Chondrocyte (in vitro differentiated cells): ENCODE results near the gene CFDP1. TPM values are rescaled to one million over a fixed set of nuclear protein-coding genes. Genes with fewer than 3 reads are reported as not detected.

Source experiments
- DNase-seq: peaks from one replicate; pipeline ENCODE4 v3.0.0; 2021; ENCODE audit warnings: mixed read lengths, low spot score
- H3K27ac Mint-ChIP-seq: one replicate; pipeline ENCODE4 v1.8.0; 2021; ENCODE audit warnings: mild to moderate bottlenecking, moderate library complexity, mixed read lengths; ENCODE audit not compliant: unreplicated experiment
- H3K27me3 Mint-ChIP-seq: 2 replicates; pipeline ENCODE4 v1.8.0; 2021; ENCODE audit warnings: low read depth, mixed read lengths
- H3K36me3 Mint-ChIP-seq: 2 replicates; pipeline ENCODE4 v1.8.0; 2021; ENCODE audit warnings: low read depth, mixed read lengths
- H3K4me1 Mint-ChIP-seq: 2 replicates; pipeline ENCODE4 v1.8.0; 2021; ENCODE audit warnings: low read depth, mild to moderate bottlenecking, mixed read lengths
- H3K4me3 Mint-ChIP-seq: one replicate; pipeline ENCODE4 v1.8.0; 2021; ENCODE audit warnings: mild to moderate bottlenecking, moderate library complexity, mixed read lengths; ENCODE audit not compliant: unreplicated experiment
- H3K9me3 Mint-ChIP-seq: 2 replicates; pipeline ENCODE4 v1.8.0; 2021; ENCODE audit warnings: low read depth, mixed read lengths
- CTCF ChIP-seq: fragments of 200-600 bp; sonication (generic); IDR thresholded peaks from 2 replicates; pipeline ENCODE4 v1.5.0; 2021; ENCODE audit warnings: antibody characterized with exemption, mild to moderate bottlenecking, moderate library complexity
- total RNA-seq: library from RNA; stranded (reverse); gene quantifications from 3 replicates; pipeline ENCODE4 v1.2.1, GENCODE V29; 2021

Gene CFDP1
- total RNA-seq, 1 donor from 2014 or later, result 45.3 TPM

- peak; percentile 35 for DNase-seq
- no peaks in the 10 kb centered on the region for H3K27me3 Mint-ChIP-seq
- no peak overlapping the region for H3K4me3 Mint-ChIP-seq
- H3K4me1 Mint-ChIP-seq, result peaks cover 18% of the 10 kb centered on the region
- peaks cover 3% of the 10 kb centered on the region for H3K36me3 Mint-ChIP-seq
- no peak overlapping the region for H3K27ac Mint-ChIP-seq
- H3K9me3 Mint-ChIP-seq, result no peaks in the 10 kb centered on the region
- TF ChIP-seq CTCF, result no peak
Observed at GRCh38 chr16:75452464-75453190, 19.3 kb upstream of the CFDP1 start.

GRCh38 chr16:75446416-75446815 lies 13.1 kb upstream of the CFDP1 start:
- peaks cover 5% of the 10 kb centered on the region for H3K36me3 Mint-ChIP-seq
- H3K27me3 Mint-ChIP-seq, result no peaks in the 10 kb centered on the region
- peaks cover 5% of the 10 kb centered on the region for H3K4me1 Mint-ChIP-seq
- no peak overlapping the region for H3K4me3 Mint-ChIP-seq
- no peaks in the 10 kb centered on the region for H3K9me3 Mint-ChIP-seq
- H3K27ac Mint-ChIP-seq, result no peak overlapping the region
- DNase-seq, result no peak
- TF ChIP-seq CTCF, result no peak

- no peak for DNase-seq
- no peaks in the 10 kb centered on the region for H3K9me3 Mint-ChIP-seq
- no peak for TF ChIP-seq CTCF
- no peak overlapping the region for H3K4me3 Mint-ChIP-seq
- H3K27ac Mint-ChIP-seq, result no peak overlapping the region
- H3K36me3 Mint-ChIP-seq, result peaks cover 1% of the 10 kb centered on the region
- H3K4me1 Mint-ChIP-seq, result peaks cover 5% of the 10 kb centered on the region
- no peaks in the 10 kb centered on the region for H3K27me3 Mint-ChIP-seq
Observed at GRCh38 chr16:75445298-75445697, 12.0 kb upstream of the CFDP1 start.

GRCh38 chr16:75443298-75443697 lies 10.0 kb upstream of the CFDP1 start:
- H3K36me3 Mint-ChIP-seq, result peaks cover 1% of the 10 kb centered on the region
- peaks cover 5% of the 10 kb centered on the region for H3K4me1 Mint-ChIP-seq
- DNase-seq, result no peak
- no peak for TF ChIP-seq CTCF
- H3K9me3 Mint-ChIP-seq, result no peaks in the 10 kb centered on the region
- H3K27ac Mint-ChIP-seq, result no peak overlapping the region
- no peak overlapping the region for H3K4me3 Mint-ChIP-seq
- H3K27me3 Mint-ChIP-seq, result no peaks in the 10 kb centered on the region

- TF ChIP-seq CTCF, result no peak
- H3K36me3 Mint-ChIP-seq, result peaks cover 1% of the 10 kb centered on the region
- peaks cover 39% of the 10 kb centered on the region for H3K4me1 Mint-ChIP-seq
Observed at GRCh38 chr16:75433732-75434413, 570 bp upstream of the CFDP1 start.

More at GRCh38 chr16:75433732-75434413, 570 bp upstream of the CFDP1 start:
- H3K4me3 Mint-ChIP-seq, result peak overlapping the region; percentile 79
- peak overlapping the region; percentile 98 for H3K27ac Mint-ChIP-seq
- no peaks in the 10 kb centered on the region for H3K9me3 Mint-ChIP-seq
- no peaks in the 10 kb centered on the region for H3K27me3 Mint-ChIP-seq
- DNase-seq, result no peak
